Kidney epithelial cell (primary cell): ENCODE measurements around the gene HSPG2. TPM values are rescaled to one million over a fixed set of nuclear protein-coding genes. Genes with fewer than 3 reads are reported as not detected.

Source experiments
- DNase-seq: peaks from one replicate; pipeline ENCODE4 v3.0.0-alpha.2; 2010; ENCODE audit warnings: low read depth
- H3K27me3 ChIP-seq: 2 replicates; pipeline ENCODE4 v1.6.0; 2011; ENCODE audit warnings: low read length; ENCODE audit not compliant: control insufficient read depth, insufficient read depth
- H3K36me3 ChIP-seq: 2 replicates; pipeline ENCODE4 v1.5.1; 2011; ENCODE audit warnings: low read length; ENCODE audit not compliant: control insufficient read depth, insufficient read depth
- H3K4me3 ChIP-seq: 2 replicates; pipeline ENCODE4 v1.5.1; 2011; ENCODE audit warnings: low read depth, mild to moderate bottlenecking, control low read depth, low read length
- total RNA-seq: library from RNA; depleted of rRNA; stranded (reverse); fragments of >200 nt; gene quantifications from 2 replicates; pipeline ENCODE4 v1.2.3, GENCODE V29; 2015
- TF ChIP-seq, protein P1 (sequence below): IDR thresholded peaks from 2 replicates; pipeline ENCODE4 v1.5.1; 2011; ENCODE audit warnings: mild to moderate bottlenecking, moderate library complexity, low read length, control low read depth, inconsistent platforms; ENCODE audit not compliant: insufficient read depth, poor library complexity, severe bottlenecking

Gene HSPG2
- total RNA-seq, 1 donor from 2014 or later: 122 TPM

DNA sequence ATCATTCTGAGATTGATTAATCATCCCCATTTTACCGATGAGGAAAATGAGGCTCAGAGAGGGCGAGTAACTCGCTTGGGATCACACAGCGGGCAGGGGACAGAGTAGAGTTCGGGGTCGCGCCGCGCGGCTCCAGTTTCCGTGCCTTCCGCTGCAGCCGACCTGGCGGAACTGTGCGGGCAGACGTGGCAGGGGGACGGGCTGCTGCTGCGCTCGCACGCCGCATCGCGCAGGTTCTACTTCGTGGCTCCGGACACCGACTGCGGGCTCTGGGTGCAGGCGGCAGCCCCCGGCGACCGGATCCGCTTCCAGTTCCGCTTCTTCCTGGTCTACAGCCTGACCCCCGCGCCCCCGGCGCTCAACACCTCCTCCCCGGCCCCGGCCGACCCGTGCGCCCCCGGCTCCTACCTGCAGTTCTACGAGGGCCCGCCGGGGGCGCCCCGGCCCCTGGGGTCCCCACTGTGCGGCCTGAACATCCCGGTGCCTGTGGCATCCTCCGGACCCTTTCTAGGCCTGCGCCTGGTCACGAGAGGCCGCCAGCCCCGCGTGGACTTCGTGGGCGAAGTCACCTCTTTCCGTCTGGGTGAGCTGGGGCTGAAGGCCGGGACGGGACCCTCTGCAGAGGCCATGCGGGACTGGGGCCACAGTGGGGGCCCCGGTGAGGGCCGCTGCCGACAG lies 122.7 kb downstream of the HSPG2 start:
- H3K36me3 ChIP-seq: no peaks in the 10 kb centered on the region
- TF ChIP-seq, protein P1, sequence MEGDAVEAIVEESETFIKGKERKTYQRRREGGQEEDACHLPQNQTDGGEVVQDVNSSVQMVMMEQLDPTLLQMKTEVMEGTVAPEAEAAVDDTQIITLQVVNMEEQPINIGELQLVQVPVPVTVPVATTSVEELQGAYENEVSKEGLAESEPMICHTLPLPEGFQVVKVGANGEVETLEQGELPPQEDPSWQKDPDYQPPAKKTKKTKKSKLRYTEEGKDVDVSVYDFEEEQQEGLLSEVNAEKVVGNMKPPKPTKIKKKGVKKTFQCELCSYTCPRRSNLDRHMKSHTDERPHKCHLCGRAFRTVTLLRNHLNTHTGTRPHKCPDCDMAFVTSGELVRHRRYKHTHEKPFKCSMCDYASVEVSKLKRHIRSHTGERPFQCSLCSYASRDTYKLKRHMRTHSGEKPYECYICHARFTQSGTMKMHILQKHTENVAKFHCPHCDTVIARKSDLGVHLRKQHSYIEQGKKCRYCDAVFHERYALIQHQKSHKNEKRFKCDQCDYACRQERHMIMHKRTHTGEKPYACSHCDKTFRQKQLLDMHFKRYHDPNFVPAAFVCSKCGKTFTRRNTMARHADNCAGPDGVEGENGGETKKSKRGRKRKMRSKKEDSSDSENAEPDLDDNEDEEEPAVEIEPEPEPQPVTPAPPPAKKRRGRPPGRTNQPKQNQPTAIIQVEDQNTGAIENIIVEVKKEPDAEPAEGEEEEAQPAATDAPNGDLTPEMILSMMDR: peak; percentile 66
- no peaks in the 10 kb centered on the region for H3K27me3 ChIP-seq
- DNase-seq: no peak
- H3K4me3 ChIP-seq: peak overlapping the region; percentile 36

DNA sequence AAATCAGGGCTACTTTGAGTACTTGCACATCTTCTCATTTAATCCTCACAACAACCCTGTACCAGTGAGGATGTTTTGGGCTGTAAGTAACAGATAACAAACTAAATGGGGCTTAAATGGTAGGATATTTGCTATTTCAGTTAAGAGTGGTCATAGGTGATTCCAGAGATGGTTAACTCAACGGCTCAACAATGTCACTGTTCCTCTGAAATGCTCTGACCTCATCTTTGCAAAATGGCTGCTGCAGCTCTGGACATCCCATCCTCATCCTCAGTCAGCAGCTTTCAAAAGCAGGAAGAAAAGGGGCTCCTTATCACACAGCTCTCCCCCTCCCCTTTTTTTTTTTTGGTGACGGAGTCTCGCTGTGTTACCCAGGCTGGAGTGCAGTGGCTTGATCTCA lies 123.6 kb downstream of the HSPG2 start:
- H3K27me3 ChIP-seq: no peaks in the 10 kb centered on the region
- H3K4me3 ChIP-seq: no peak overlapping the region
- H3K36me3 ChIP-seq: no peaks in the 10 kb centered on the region
- TF ChIP-seq, protein P1: no peak
- no peak for DNase-seq

DNA sequence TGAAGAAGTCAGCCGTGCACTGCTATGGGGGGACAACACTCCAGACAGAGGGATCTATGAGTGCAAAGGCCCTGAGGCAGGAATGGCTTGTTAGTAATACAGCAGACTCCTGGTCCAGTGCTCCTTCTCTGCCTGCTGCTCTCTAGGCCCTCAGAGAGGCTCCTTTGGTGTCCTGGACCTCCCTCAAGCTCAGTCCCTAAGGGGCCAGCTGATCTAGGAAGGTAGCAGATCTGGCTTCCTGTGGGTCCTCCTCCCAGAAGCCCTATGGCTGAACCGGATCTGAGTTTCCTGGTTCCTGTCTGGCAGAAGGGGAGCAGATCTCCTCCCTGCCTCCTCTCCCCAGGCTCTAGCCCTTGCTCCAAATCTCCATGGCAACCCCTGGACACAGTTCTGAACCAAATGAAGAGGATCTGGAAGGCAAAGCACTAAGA lies 125.2 kb downstream of the HSPG2 start, which contains the start of gene LDLRAD2:
TSS of gene LDLRAD2 (plus strand) at position 391 of the 431 bp plus-strand sequence. CDS start 187 bp downstream, outside the sequence.
- H3K27me3 ChIP-seq: no peaks in the 10 kb centered on the region
- H3K4me3 ChIP-seq: no peak within 1 kb of the TSS
- no peak for DNase-seq
- H3K36me3 ChIP-seq: no peaks in the 10 kb centered on the region
- TF ChIP-seq, protein P1: no peak

DNA sequence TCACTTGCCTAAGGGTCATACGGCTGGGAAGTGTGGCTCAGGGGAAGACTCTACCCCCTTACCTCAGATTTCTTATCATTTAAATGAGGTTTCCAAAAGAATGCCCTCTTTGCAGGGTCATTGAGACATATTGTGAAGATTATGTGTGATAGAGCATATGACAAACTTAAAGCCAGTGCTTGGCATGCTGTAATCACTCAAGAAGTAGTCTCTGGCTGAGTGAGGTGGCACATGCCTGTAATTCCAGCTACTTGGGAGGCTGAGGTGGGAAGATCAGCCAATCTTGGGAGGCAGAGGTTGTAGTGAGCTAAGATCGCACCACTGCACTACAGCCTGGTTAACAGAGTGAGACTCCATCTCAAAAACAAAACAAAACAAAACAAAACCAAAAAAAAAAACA lies 132.6 kb downstream of the HSPG2 start:
- no peak overlapping the region for H3K4me3 ChIP-seq
- H3K27me3 ChIP-seq: no peaks in the 10 kb centered on the region
- no peak for DNase-seq
- TF ChIP-seq, protein P1: no peak
- H3K36me3 ChIP-seq: no peaks in the 10 kb centered on the region

DNA sequence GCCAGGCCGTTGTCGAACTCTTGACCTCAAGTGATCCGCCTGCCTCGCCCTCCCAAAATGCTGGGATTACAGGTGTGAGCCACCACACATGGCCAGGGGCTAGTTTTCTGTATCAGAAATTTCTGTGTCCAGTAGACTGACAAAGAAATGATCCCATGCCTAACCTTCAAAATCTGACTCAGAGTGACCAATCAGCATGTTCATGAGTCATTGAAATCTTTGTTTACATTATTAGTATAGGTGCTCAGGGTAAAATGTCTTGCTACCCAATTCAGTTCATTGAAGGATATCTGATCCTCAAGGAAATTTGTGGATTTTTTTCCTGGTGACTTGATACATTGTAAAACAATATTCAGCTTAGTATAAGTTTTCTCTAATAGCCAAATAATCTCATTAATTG lies 136.0 kb downstream of the HSPG2 start:
- Histone ChIP-seq H3K27me3 (no peaks in the 10 kb centered on the region), H3K36me3 (no peaks in the 10 kb centered on the region), H3K4me3 (no peak overlapping the region)
- TF ChIP-seq, protein P1: no peak
- DNase-seq: no peak

DNA sequence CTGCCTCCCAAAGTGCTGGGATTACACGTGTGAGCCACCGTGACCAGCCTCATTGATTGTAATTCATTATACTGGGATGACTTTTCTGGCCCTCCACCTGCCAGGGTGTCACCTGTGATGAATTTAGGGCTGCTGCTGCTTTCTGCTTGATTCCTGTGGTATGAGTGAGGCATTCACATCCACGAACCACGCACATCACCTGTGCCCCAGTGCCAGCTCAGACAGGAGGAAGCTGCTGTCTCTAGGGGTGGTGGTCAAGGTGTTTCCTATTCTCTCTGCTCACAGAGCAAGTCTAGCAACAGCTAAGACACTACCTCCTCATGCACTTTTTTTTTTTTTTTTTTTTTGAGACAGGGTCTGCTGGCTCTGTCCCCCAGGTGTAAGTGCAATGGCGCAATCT lies 137.4 kb downstream of the HSPG2 start:
- TF ChIP-seq, protein P1: no peak

More for the DNA sequence above, 137.4 kb downstream of the HSPG2 start:
- no peaks in the 10 kb centered on the region for H3K27me3 ChIP-seq
- no peaks in the 10 kb centered on the region for H3K36me3 ChIP-seq
- no peak overlapping the region for H3K4me3 ChIP-seq
- no peak for DNase-seq
